K562 (cell line): ENCODE results near the gene SLC22A4. TPM values are rescaled to one million over a fixed set of nuclear protein-coding genes. Genes with fewer than 3 reads are reported as not detected.

ENCODE experiments used
- ARID1B ChIP-seq: fragments of 450-650 bp; IDR thresholded peaks from 2 replicates; pipeline ENCODE4 v1.6.1; 2016; ENCODE audit warnings: antibody characterized with exemption, mild to moderate bottlenecking, inconsistent platforms
- BRF2 ChIP-seq: IDR thresholded peaks from 3 replicates; pipeline ENCODE4 v1.6.1; 2011; ENCODE audit warnings: borderline replicate concordance, mild to moderate bottlenecking; ENCODE audit not compliant: insufficient read length, insufficient read depth
- CBFB ChIP-seq: sonication (generic); formaldehyde crosslinking; IDR thresholded peaks from 2 replicates; pipeline ENCODE4 v1.4.0; 2020; ENCODE audit warnings: mild to moderate bottlenecking, missing genetic modification reagents
- CBX2 ChIP-seq: fragments of 200-600 bp; sonication (generic); IDR thresholded peaks from one replicate; pipeline ENCODE4 v1.6.1; 2012; ENCODE audit warnings: mild to moderate bottlenecking, low read length, inconsistent platforms; ENCODE audit not compliant: insufficient read depth, poor library complexity, severe bottlenecking
- CBX8 ChIP-seq: fragments of 200-600 bp; sonication (generic); IDR thresholded peaks from 2 replicates; pipeline ENCODE4 v1.6.1; 2012; ENCODE audit warnings: borderline replicate concordance, mixed run types, low read depth, mild to moderate bottlenecking, moderate library complexity, mixed read lengths, low read length, control low read depth, inconsistent platforms; ENCODE audit not compliant: poor library complexity, severe bottlenecking; ENCODE audit errors: extremely low read depth
- DACH1 ChIP-seq: fragments of 450-650 bp; IDR thresholded peaks from 2 replicates; pipeline ENCODE4 v1.6.1; 2018; ENCODE audit not compliant: partially characterized antibody
- EP400 ChIP-seq: fragments of 450-650 bp; IDR thresholded peaks from 2 replicates; pipeline ENCODE4 v1.6.1; 2017; ENCODE audit warnings: antibody characterized with exemption, mild to moderate bottlenecking, moderate library complexity
- FOXK1 ChIP-seq: sonication (generic); formaldehyde crosslinking; IDR thresholded peaks from 2 replicates; pipeline ENCODE4 v1.8.0; 2022; ENCODE audit warnings: missing genetic modification reagents, mild to moderate bottlenecking, borderline replicate concordance
- GATAD2A ChIP-seq: fragments of 450-650 bp; IDR thresholded peaks from 2 replicates; pipeline ENCODE4 v1.6.1; 2017
- ILF3 ChIP-seq: fragments of 450-650 bp; IDR thresholded peaks from 2 replicates; pipeline ENCODE4 v1.6.1; 2018; ENCODE audit warnings: antibody characterized with exemption, mild to moderate bottlenecking, moderate library complexity, borderline replicate concordance
- MAFK ChIP-seq: IDR thresholded peaks from 2 replicates; pipeline ENCODE4 v1.6.1; 2011; ENCODE audit warnings: low read length, improper control_type of control experiment
- MEIS2 ChIP-seq: fragments of 450-650 bp; IDR thresholded peaks from 2 replicates; pipeline ENCODE4 v1.6.1; 2014; ENCODE audit warnings: mild to moderate bottlenecking; ENCODE audit not compliant: partially characterized antibody
- MTA3 ChIP-seq: fragments of 450-650 bp; formaldehyde crosslinking; IDR thresholded peaks from 2 replicates; pipeline ENCODE4 v1.6.1; 2017; ENCODE audit warnings: mild to moderate bottlenecking, borderline replicate concordance
- NFRKB ChIP-seq: fragments of 450-650 bp; IDR thresholded peaks from 2 replicates; pipeline ENCODE4 v1.6.1; 2016; ENCODE audit warnings: low read depth
- SMAD3 ChIP-seq: fragments of 450-650 bp; formaldehyde crosslinking; conservative IDR thresholded peaks from 2 replicates; pipeline ENCODE4 v1.4.0; 2020; ENCODE audit warnings: mild to moderate bottlenecking
- SMARCB1 ChIP-seq: IDR thresholded peaks from 2 replicates; pipeline ENCODE4 v1.6.1; 2011; ENCODE audit warnings: improper control_type of control experiment, low read depth; ENCODE audit not compliant: insufficient read length
- SRSF9 ChIP-seq: fragments of 200-400 bp; formaldehyde crosslinking; IDR thresholded peaks from 2 replicates; pipeline ENCODE4 v1.6.1; 2017; ENCODE audit warnings: low read depth, low read length, borderline replicate concordance
- ZNF445 ChIP-seq: fragments of 250-450 bp; sonication (Bioruptor Pico); IDR thresholded peaks from 2 replicates; pipeline ENCODE4 v1.4.0; 2020; ENCODE audit warnings: low read depth, mild to moderate bottlenecking, moderate library complexity
- polyA plus RNA-seq, 8 experiments: library from polyadenylated mRNA; depleted of rRNA in 4 of 8; stranded (reverse) in 5 of 8; unstranded in 3 of 8; fragments of >200 nt; fragmentation: Nextera tagmentation in 2 of 8; fragmentation: Illumina TruSeq in 1 of 8; extraction: Ambion mirVana in 2 of 8; extraction: Trizol in 1 of 8; gene quantifications; 2 replicates each; pipeline versions ENCODE4 v1.2.1 to v1.2.3, GENCODE V29; 2011 to 2014; ENCODE audit warnings: inconsistent platforms in 1 of 8, missing spikeins in 1 of 8
- total RNA-seq, 7 experiments: library from RNA; depleted of rRNA in 6 of 7; stranded (reverse); fragments of >200 nt in 6 of 7; fragmentation: Illumina TruSeq in 2 of 7; extraction: Trizol in 2 of 7; gene quantifications; 2 replicates each; pipeline versions ENCODE4 v1.2.1 to v1.2.3, GENCODE V29; 2011 to 2021; ENCODE audit warnings: low replicate concordance in 1 of 7
- TF ChIP-seq, protein P1 (sequence below): fragments of 450-650 bp; IDR thresholded peaks from 2 replicates; pipeline ENCODE4 v1.7.1; 2018; ENCODE audit warnings: mild to moderate bottlenecking, low read depth; ENCODE audit not compliant: partially characterized antibody
- TF ChIP-seq, protein P2 (sequence below): fragments of 450-650 bp; formaldehyde crosslinking; IDR thresholded peaks from 2 replicates; pipeline ENCODE4 v1.4.0; 2020; ENCODE audit warnings: mild to moderate bottlenecking, moderate library complexity
- TF ChIP-seq, protein P3 (sequence below): fragments of 250-450 bp; sonication (Bioruptor Pico); IDR thresholded peaks from 2 replicates; pipeline ENCODE4 v1.5.1; 2021; ENCODE audit warnings: mild to moderate bottlenecking

Gene SLC22A4
- total and polyA plus RNA-seq, 9 of the 15 experiments (the other 6 are each of a cell fraction or from before 2014, with no cell fraction given): 2.7 to 9.5 (median 6.2) TPM

DNA sequence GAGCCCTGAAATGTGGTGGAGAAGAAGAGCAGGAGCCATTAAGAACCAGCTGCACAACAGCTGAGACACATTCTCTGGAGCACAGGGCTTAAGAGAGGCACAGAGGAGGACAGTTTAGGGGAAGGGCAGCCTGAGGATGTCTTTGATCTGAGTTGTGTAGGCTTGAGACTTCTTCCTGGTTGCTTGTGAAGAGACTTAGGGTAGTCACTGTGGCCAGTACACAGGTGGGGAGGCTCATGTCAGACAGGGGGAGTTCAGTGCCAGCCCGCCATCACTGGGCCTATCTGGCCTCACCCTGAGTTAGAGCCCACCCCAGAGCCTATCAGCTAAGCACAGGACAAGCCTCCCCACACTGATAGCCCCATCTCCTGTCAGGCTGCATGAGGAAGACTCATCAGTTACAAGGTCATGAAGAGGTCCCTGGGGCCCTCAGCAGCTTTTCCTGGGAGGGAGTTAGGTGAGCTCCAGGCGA lies 19.8 kb downstream of the SLC22A4 start (continued):
- no peak for TF ChIP-seq BRF2
- TF ChIP-seq SRSF9: no peak
- TF ChIP-seq SMAD3: no peak
- no peak for TF ChIP-seq MAFK
- TF ChIP-seq CBX8: no peak
- no peak for TF ChIP-seq FOXK1 (CRISPR knock-in tag)
- no peak for TF ChIP-seq SMARCB1
- TF ChIP-seq CBX2: no peak
- no peak for TF ChIP-seq DACH1
- no peak for TF ChIP-seq CBFB
- peak; percentile 45; the same call in 1 of the 2 replicates for TF ChIP-seq MTA3
- TF ChIP-seq ILF3: no peak
- TF ChIP-seq ARID1B: peak; percentile 96
- no peak for TF ChIP-seq ZNF445 (CRISPR knock-in tag)
- peak; percentile 92; the same call in 1 of the 2 replicates for TF ChIP-seq GATAD2A
- TF ChIP-seq EP400: no peak
- TF ChIP-seq, protein P1, sequence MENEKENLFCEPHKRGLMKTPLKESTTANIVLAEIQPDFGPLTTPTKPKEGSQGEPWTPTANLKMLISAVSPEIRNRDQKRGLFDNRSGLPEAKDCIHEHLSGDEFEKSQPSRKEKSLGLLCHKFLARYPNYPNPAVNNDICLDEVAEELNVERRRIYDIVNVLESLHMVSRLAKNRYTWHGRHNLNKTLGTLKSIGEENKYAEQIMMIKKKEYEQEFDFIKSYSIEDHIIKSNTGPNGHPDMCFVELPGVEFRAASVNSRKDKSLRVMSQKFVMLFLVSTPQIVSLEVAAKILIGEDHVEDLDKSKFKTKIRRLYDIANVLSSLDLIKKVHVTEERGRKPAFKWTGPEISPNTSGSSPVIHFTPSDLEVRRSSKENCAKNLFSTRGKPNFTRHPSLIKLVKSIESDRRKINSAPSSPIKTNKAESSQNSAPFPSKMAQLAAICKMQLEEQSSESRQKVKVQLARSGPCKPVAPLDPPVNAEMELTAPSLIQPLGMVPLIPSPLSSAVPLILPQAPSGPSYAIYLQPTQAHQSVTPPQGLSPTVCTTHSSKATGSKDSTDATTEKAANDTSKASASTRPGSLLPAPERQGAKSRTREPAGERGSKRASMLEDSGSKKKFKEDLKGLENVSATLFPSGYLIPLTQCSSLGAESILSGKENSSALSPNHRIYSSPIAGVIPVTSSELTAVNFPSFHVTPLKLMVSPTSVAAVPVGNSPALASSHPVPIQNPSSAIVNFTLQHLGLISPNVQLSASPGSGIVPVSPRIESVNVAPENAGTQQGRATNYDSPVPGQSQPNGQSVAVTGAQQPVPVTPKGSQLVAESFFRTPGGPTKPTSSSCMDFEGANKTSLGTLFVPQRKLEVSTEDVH: no peak
- TF ChIP-seq NFRKB: peak; percentile 40; the same call in 1 of the 2 replicates
- TF ChIP-seq, protein P2, sequence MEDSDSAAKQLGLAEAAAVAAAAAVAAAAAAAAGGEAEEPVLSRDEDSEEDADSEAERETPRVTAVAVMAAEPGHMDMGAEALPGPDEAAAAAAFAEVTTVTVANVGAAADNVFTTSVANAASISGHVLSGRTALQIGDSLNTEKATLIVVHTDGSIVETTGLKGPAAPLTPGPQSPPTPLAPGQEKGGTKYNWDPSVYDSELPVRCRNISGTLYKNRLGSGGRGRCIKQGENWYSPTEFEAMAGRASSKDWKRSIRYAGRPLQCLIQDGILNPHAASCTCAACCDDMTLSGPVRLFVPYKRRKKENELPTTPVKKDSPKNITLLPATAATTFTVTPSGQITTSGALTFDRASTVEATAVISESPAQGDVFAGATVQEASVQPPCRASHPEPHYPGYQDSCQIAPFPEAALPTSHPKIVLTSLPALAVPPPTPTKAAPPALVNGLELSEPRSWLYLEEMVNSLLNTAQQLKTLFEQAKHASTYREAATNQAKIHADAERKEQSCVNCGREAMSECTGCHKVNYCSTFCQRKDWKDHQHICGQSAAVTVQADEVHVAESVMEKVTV (CRISPR knock-in tag): no peak
- TF ChIP-seq, protein P3, sequence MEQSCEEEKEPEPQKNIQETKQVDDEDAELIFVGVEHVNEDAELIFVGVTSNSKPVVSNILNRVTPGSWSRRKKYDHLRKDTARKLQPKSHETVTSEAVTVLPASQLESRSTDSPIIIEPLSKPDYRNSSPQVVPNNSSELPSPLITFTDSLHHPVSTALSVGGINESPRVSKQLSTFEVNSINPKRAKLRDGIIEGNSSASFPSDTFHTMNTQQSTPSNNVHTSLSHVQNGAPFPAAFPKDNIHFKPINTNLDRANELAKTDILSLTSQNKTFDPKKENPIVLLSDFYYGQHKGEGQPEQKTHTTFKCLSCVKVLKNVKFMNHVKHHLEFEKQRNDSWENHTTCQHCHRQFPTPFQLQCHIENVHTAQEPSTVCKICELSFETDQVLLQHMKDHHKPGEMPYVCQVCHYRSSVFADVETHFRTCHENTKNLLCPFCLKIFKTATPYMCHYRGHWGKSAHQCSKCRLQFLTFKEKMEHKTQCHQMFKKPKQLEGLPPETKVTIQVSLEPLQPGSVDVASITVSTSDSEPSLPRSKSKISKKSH (CRISPR knock-in tag): no peak
- peak; percentile 88 for TF ChIP-seq MEIS2
